ENCODE results near the gene GCNT4. TPM values are rescaled to one million over a fixed set of nuclear protein-coding genes. Genes with fewer than 3 reads are reported as not detected.

Gene GCNT4
- polyA plus RNA-seq, 1 of the 3 experiments (the other 2 are of a cell fraction): 0.02 TPM

GRCh38 chr5:75034137-75034739 lies 18.1 kb downstream of the GCNT4 start:
- POLR2A ChIA-PET: no interaction called here
- Histone ChIP-seq H4K20me1 (ENCODE audit: insufficient read depth) (no peaks in the 10 kb centered on the region), H3K79me2 (ENCODE audit: insufficient read depth) (no peaks in the 10 kb centered on the region), H3K4me1 (ENCODE audit: control insufficient read depth in 1 of 2, insufficient read depth in 2 of 2, low read depth in 1 of 2, low read length in 1 of 2) (no peaks in the 10 kb centered on the region), H3K4me2 (no peak overlapping the region), H3K27ac (ENCODE audit: low read depth in 2 of 2, low read length in 1 of 2) (no peak overlapping the region), H3K9ac (no peak overlapping the region), H3K4me3 (ENCODE audit: low read depth in 2 of 2, low read length in 1 of 2) (no peak overlapping the region), H3K9me2 (no peaks in the 10 kb centered on the region), H3F3A (replicated peaks; ENCODE audit: insufficient read depth) (no peaks in the 10 kb centered on the region), H3K9me3 (no peaks in the 10 kb centered on the region), H2AFZ (ENCODE audit: low read depth) (no peak overlapping the region), H3K27me3 (ENCODE audit: insufficient read depth) (no peaks in the 10 kb centered on the region), H3K36me3 (replicated peaks in 1 of 2; ENCODE audit: control insufficient read depth in 1 of 2, insufficient read depth in 2 of 2, low read length in 1 of 2) (no peaks in the 10 kb centered on the region)
- TF ChIP-seq ZBTB33 (IDR thresholded peaks at IDR 0.05; ENCODE audit: borderline replicate concordance, low read depth) (no peak), CHD2 (IDR thresholded peaks at IDR 0.05; ENCODE audit: low read length, partially characterized antibody) (no peak), RAD21 (IDR thresholded peaks at IDR 0.05; ENCODE audit: low read length) (no peak), RXRA (IDR thresholded peaks at IDR 0.05; ENCODE audit: borderline replicate concordance, low read depth) (no peak), TEAD4 (IDR thresholded peaks at IDR 0.05; ENCODE audit: borderline replicate concordance, insufficient read depth) (no peak), YY1 (IDR thresholded peaks at IDR 0.05; ENCODE audit: low read depth) (no peak), EZH2phosphoT487 (IDR thresholded peaks at IDR 0.05; ENCODE audit: borderline replicate concordance, low read depth) (no peak)
- CTCF ChIA-PET: interaction anchor here (0.9 to 1.9 kb wide), 2 partner anchors 15 to 18 kb away, joined by 3 to 9 read pairs; partner anchors contain the start of gene GCNT4
- DNase-seq: no peak
- WGBS (ENCODE audit: low lambda C conversion rate): 65% methylated on average over 5 of the region's 6 CpGs

GRCh38 chr5:75031366-75031765 lies 21.0 kb downstream of the GCNT4 start:
- Histone ChIP-seq H3K9me2 (no peaks in the 10 kb centered on the region), H3K9me3 (no peaks in the 10 kb centered on the region), H3K27me3 (ENCODE audit: insufficient read depth) (no peaks in the 10 kb centered on the region), H3F3A (replicated peaks; ENCODE audit: insufficient read depth) (no peaks in the 10 kb centered on the region), H3K4me1 (ENCODE audit: control insufficient read depth in 1 of 2, insufficient read depth in 2 of 2, low read depth in 1 of 2, low read length in 1 of 2) (no peaks in the 10 kb centered on the region), H4K20me1 (ENCODE audit: insufficient read depth) (no peaks in the 10 kb centered on the region), H3K9ac (no peak overlapping the region), H2AFZ (ENCODE audit: low read depth) (no peak overlapping the region), H3K36me3 (replicated peaks in 1 of 2; ENCODE audit: control insufficient read depth in 1 of 2, insufficient read depth in 2 of 2, low read length in 1 of 2) (no peaks in the 10 kb centered on the region), H3K27ac (ENCODE audit: low read depth in 2 of 2, low read length in 1 of 2) (no peak overlapping the region), H3K79me2 (ENCODE audit: insufficient read depth) (no peaks in the 10 kb centered on the region), H3K4me2 (no peak overlapping the region), H3K4me3 (ENCODE audit: low read depth in 2 of 2, low read length in 1 of 2) (no peak overlapping the region)
- ChIA-PET CTCF (no interaction called here), POLR2A (no interaction called here)
- no peak for TF ChIP-seq FOXJ3 (CRISPR knock-in tag; IDR thresholded peaks at IDR 0.05)
- no peak for DNase-seq
- WGBS (ENCODE audit: low lambda C conversion rate): 83% methylated on average over 3 of the region's 3 CpGs

GRCh38 chr5:75028090-75028489 lies 24.3 kb downstream of the GCNT4 start:
- H3K79me2 ChIP-seq (ENCODE audit: insufficient read depth): no peaks in the 10 kb centered on the region
- H2AFZ ChIP-seq (ENCODE audit: low read depth): no peak overlapping the region
- no peak overlapping the region for H3K4me3 ChIP-seq (ENCODE audit: low read depth in 2 of 2, low read length in 1 of 2)
- no peaks in the 10 kb centered on the region for H3K9me2 ChIP-seq
- H3K4me2 ChIP-seq: no peak overlapping the region
- no peaks in the 10 kb centered on the region for H4K20me1 ChIP-seq (ENCODE audit: insufficient read depth)
- H3K27ac ChIP-seq (ENCODE audit: low read depth in 2 of 2, low read length in 1 of 2): no peak overlapping the region
- no peaks in the 10 kb centered on the region for H3F3A ChIP-seq (replicated peaks; ENCODE audit: insufficient read depth)
- POLR2A ChIA-PET: no interaction called here
- no peaks in the 10 kb centered on the region for H3K4me1 ChIP-seq (ENCODE audit: control insufficient read depth in 1 of 2, insufficient read depth in 2 of 2, low read depth in 1 of 2, low read length in 1 of 2)
- no peaks in the 10 kb centered on the region for H3K9me3 ChIP-seq
- H3K27me3 ChIP-seq (ENCODE audit: insufficient read depth): no peaks in the 10 kb centered on the region
- TF ChIP-seq USF1 (IDR thresholded peaks at IDR 0.05; ENCODE audit: borderline replicate concordance, low read depth) (no peak), POLR2AphosphoS5 (IDR thresholded peaks at IDR 0.05; ENCODE audit: low read depth, low read length) (no peak)
- WGBS (ENCODE audit: low lambda C conversion rate): 56% methylated on average over 3 of the region's 3 CpGs
- no peaks in the 10 kb centered on the region for H3K36me3 ChIP-seq (replicated peaks in 1 of 2; ENCODE audit: control insufficient read depth in 1 of 2, insufficient read depth in 2 of 2, low read length in 1 of 2)
- no peak for DNase-seq
- no peak overlapping the region for H3K9ac ChIP-seq
- CTCF ChIA-PET: interaction anchor here (2.5 kb wide), 1 partner anchor 22 kb away, joined by 10 read pairs; no protein-coding TSS in a partner anchor
